Activated naive CD8-positive, alpha-beta T cell treated with anti-CD3 and anti-CD28 coated beads for 36 hours (primary cell): ENCODE results near the gene LDAH. TPM values are rescaled to one million over a fixed set of nuclear protein-coding genes. Genes with fewer than 3 reads are reported as not detected.

Experiments used
- DNase-seq: peaks from one replicate; pipeline ENCODE4 v3.0.0; 2021
- H3K27ac Mint-ChIP-seq: one replicate; pipeline ENCODE4 v1.8.0; 2022; ENCODE audit warnings: mild to moderate bottlenecking, moderate library complexity, mixed read lengths
- H3K27me3 Mint-ChIP-seq: one replicate; pipeline ENCODE4 v1.8.0; 2022; ENCODE audit warnings: mild to moderate bottlenecking, mixed read lengths
- H3K36me3 Mint-ChIP-seq: one replicate; pipeline ENCODE4 v1.8.0; 2021; ENCODE audit warnings: mild to moderate bottlenecking, mixed read lengths
- H3K4me1 Mint-ChIP-seq: one replicate; pipeline ENCODE4 v1.8.0; 2021; ENCODE audit warnings: mixed read lengths
- H3K4me3 Mint-ChIP-seq: one replicate; pipeline ENCODE4 v1.8.0; 2022; ENCODE audit warnings: mild to moderate bottlenecking, moderate library complexity, mixed read lengths
- H3K9me3 Mint-ChIP-seq: one replicate; pipeline ENCODE4 v1.8.0; 2022; ENCODE audit warnings: mixed read lengths
- total RNA-seq, 2 experiments: library from RNA; stranded (reverse); gene quantifications; one replicate each; pipeline ENCODE4 v1.2.3, GENCODE V29; 2021

Gene LDAH
- total RNA-seq, 2 experiments from 2014 or later, result 24.7 to 27.3 TPM

- H3K9me3 Mint-ChIP-seq, result peaks cover 6% of the 10 kb centered on the region
- H3K36me3 Mint-ChIP-seq, result peaks cover 64% of the 10 kb centered on the region
- no peak overlapping the region for H3K4me3 Mint-ChIP-seq
- no peak overlapping the region for H3K27ac Mint-ChIP-seq
- DNase-seq, result no peak
- H3K4me1 Mint-ChIP-seq, result peaks cover 11% of the 10 kb centered on the region
- no peaks in the 10 kb centered on the region for H3K27me3 Mint-ChIP-seq
Measured at GRCh38 chr2:20757405-20758090, 65.4 kb downstream of the LDAH start.

GRCh38 chr2:20755132-20755800 lies 67.6 kb downstream of the LDAH start:
- H3K36me3 Mint-ChIP-seq, result peaks cover 57% of the 10 kb centered on the region
- peaks cover under 1% of the 10 kb centered on the region for H3K9me3 Mint-ChIP-seq
- H3K27me3 Mint-ChIP-seq, result no peaks in the 10 kb centered on the region
- H3K4me1 Mint-ChIP-seq, result peaks cover 9% of the 10 kb centered on the region
- H3K4me3 Mint-ChIP-seq, result no peak overlapping the region
- no peak overlapping the region for H3K27ac Mint-ChIP-seq
- no peak for DNase-seq

- peaks cover 38% of the 10 kb centered on the region for H3K36me3 Mint-ChIP-seq
- no peaks in the 10 kb centered on the region for H3K9me3 Mint-ChIP-seq
- no peak overlapping the region for H3K27ac Mint-ChIP-seq
- no peaks in the 10 kb centered on the region for H3K27me3 Mint-ChIP-seq
- no peak for DNase-seq
- no peaks in the 10 kb centered on the region for H3K4me1 Mint-ChIP-seq
- H3K4me3 Mint-ChIP-seq, result no peak overlapping the region
Measured at GRCh38 chr2:20752293-20752692, 70.6 kb downstream of the LDAH start.

DNA sequence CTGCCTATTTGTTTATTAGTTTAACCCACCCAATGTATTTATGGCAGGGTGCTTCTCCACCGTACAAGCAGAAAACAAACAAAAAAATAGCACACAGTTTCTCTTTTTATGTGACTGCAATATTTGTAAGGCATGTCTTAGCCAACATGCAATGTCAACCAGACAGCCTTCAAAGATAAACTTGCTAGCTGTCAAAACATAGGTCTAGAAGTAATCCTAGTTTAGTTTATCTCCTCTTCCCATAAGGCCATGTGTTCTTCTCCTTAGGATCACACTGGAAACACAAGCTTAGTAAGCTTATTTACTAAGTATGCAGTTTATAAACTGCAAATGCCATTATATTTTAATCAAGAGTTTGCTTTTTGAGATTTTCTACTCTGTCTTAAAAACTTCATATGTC lies 75.6 kb downstream of the LDAH start:
- no peak overlapping the region for H3K4me3 Mint-ChIP-seq
- no peak overlapping the region for H3K27ac Mint-ChIP-seq
- no peaks in the 10 kb centered on the region for H3K4me1 Mint-ChIP-seq
- peaks cover 5% of the 10 kb centered on the region for H3K9me3 Mint-ChIP-seq
- no peak for DNase-seq
- peaks cover 25% of the 10 kb centered on the region for H3K36me3 Mint-ChIP-seq
- H3K27me3 Mint-ChIP-seq, result no peaks in the 10 kb centered on the region

GRCh38 chr2:20745924-20746555 lies 76.9 kb downstream of the LDAH start:
- no peaks in the 10 kb centered on the region for H3K4me1 Mint-ChIP-seq
- H3K27me3 Mint-ChIP-seq, result no peaks in the 10 kb centered on the region
- H3K36me3 Mint-ChIP-seq, result peaks cover 33% of the 10 kb centered on the region
- peaks cover 5% of the 10 kb centered on the region for H3K9me3 Mint-ChIP-seq
- H3K4me3 Mint-ChIP-seq, result no peak overlapping the region
- H3K27ac Mint-ChIP-seq, result no peak overlapping the region
- DNase-seq, result no peak

DNA sequence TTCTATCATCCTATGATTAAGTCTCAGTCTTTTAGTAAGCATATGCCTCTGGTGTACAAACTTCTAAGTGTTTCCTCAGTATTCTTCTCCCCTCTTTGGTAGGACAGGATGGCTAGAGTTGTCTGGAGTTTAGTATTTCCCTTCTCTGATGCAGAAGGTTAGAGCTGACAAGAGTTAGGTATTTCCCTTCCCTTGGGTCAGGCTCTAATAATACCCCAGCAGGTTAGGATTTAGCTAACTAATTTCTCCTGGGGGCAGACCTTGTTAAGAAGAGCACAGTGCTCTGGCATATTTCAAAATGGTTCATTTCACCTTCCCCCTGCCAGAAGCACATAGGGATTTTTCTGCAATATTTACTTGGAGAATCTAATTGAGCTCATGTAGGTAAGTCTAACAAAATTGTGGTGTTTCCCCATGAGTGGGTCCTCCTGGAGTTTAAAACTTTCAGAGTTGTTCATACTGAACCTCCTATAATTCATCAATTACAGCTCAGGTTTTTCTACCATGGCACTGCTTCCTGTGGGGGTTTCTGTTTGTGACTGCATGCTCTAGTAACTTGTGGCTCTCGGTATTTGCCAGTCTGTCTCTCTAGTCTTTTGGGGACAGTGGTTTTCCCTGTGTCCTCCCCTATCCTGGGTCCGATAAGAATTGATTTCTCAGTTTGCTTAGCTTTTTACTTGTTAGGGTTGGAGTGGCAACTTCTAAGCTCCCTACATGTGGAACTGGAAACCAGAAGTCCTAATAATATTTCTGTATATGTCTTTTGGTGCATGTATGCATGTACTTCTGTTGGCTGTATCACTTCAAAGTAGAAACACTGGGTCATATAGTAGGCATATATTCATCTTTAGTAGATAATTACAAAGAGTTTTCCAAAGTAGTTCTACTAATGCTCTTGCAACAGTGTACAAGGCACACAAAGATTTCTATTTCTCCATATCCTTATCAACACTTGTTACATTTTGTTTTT lies 78.2 kb downstream of the LDAH start:
- Mint-ChIP-seq H3K36me3 (peaks cover 38% of the 10 kb centered on the region), H3K9me3 (peaks cover 5% of the 10 kb centered on the region), H3K27me3 (no peaks in the 10 kb centered on the region), H3K27ac (no peak overlapping the region), H3K4me3 (no peak overlapping the region), H3K4me1 (no peaks in the 10 kb centered on the region)
- no peak for DNase-seq

DNA sequence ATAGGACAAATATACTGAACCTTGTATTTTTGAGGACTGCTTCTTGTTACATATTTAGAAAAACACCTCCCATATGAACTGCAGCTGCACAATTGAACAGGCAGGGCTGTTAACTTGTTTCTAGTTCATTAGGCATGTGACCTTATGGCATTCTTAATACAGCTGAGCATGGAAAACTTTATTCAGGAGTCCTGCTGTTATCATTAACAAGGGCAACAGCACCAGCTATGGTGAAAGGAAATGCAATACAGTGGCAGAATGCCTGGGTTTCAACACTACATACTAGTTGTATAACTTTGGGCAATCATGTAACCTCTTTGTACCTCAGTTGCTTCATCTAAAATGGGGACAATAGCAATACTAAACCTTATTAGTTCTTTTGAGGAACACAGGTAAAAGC lies 84.1 kb downstream of the LDAH start:
- Mint-ChIP-seq H3K4me3 (no peak overlapping the region), H3K27ac (no peak overlapping the region), H3K27me3 (no peaks in the 10 kb centered on the region), H3K36me3 (peaks cover 62% of the 10 kb centered on the region), H3K9me3 (peaks cover 2% of the 10 kb centered on the region), H3K4me1 (no peaks in the 10 kb centered on the region)
- DNase-seq, result no peak

GRCh38 chr2:20737505-20737904 lies 85.4 kb downstream of the LDAH start:
- DNase-seq, result no peak
- H3K4me3 Mint-ChIP-seq, result no peak overlapping the region
- H3K9me3 Mint-ChIP-seq, result peaks cover 1% of the 10 kb centered on the region
- H3K27me3 Mint-ChIP-seq, result no peaks in the 10 kb centered on the region
- H3K27ac Mint-ChIP-seq, result no peak overlapping the region
- H3K4me1 Mint-ChIP-seq, result no peaks in the 10 kb centered on the region
- peaks cover 57% of the 10 kb centered on the region for H3K36me3 Mint-ChIP-seq

DNA sequence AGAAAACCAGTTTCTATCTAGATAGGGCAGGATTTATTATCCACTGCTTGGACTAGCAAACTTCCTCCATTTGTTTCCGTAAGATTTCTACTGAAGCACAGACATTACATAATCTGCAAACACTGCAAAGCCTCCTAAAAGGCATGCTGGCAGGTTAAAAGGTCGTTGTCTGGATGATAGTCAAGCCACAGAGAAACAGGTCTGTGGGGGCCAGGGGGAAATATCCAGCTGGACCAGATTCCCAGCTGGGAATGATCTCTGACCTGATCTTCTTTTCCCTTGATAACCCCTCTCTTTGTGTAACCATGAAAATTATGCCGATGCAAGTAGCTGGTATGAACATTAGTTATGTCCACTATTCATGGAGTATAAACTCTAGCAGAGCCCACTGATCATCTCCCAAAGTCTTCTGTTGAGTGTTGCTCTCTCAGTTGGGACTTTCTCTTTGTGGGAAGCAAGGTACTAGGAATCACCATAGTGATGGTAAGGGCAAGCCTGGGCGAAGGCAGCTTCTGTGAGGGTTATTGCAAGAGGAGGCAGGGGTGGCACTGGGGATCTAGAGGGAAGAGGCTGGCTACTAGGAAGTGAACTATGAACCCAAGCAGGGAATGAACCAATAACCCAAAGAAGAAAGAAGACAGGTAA lies 94.7 kb downstream of the LDAH start:
- DNase-seq, result no peak
- no peaks in the 10 kb centered on the region for H3K4me1 Mint-ChIP-seq
- H3K4me3 Mint-ChIP-seq, result no peak overlapping the region
- no peaks in the 10 kb centered on the region for H3K27me3 Mint-ChIP-seq
- H3K36me3 Mint-ChIP-seq, result peaks cover 38% of the 10 kb centered on the region
- H3K9me3 Mint-ChIP-seq, result no peaks in the 10 kb centered on the region
- H3K27ac Mint-ChIP-seq, result no peak overlapping the region

GRCh38 chr2:20726913-20727312 lies 96.0 kb downstream of the LDAH start:
- no peak overlapping the region for H3K27ac Mint-ChIP-seq
- H3K9me3 Mint-ChIP-seq, result peaks cover 5% of the 10 kb centered on the region
- peaks cover 42% of the 10 kb centered on the region for H3K36me3 Mint-ChIP-seq
- H3K4me1 Mint-ChIP-seq, result no peaks in the 10 kb centered on the region
- no peak overlapping the region for H3K4me3 Mint-ChIP-seq
- no peaks in the 10 kb centered on the region for H3K27me3 Mint-ChIP-seq
- DNase-seq, result no peak

GRCh38 chr2:20725782-20726181 lies 97.1 kb downstream of the LDAH start:
- H3K27ac Mint-ChIP-seq, result no peak overlapping the region
- no peaks in the 10 kb centered on the region for H3K27me3 Mint-ChIP-seq
- H3K4me3 Mint-ChIP-seq, result no peak overlapping the region
- no peak for DNase-seq
- peaks cover 14% of the 10 kb centered on the region for H3K9me3 Mint-ChIP-seq
- no peaks in the 10 kb centered on the region for H3K4me1 Mint-ChIP-seq
- peaks cover 54% of the 10 kb centered on the region for H3K36me3 Mint-ChIP-seq

DNA sequence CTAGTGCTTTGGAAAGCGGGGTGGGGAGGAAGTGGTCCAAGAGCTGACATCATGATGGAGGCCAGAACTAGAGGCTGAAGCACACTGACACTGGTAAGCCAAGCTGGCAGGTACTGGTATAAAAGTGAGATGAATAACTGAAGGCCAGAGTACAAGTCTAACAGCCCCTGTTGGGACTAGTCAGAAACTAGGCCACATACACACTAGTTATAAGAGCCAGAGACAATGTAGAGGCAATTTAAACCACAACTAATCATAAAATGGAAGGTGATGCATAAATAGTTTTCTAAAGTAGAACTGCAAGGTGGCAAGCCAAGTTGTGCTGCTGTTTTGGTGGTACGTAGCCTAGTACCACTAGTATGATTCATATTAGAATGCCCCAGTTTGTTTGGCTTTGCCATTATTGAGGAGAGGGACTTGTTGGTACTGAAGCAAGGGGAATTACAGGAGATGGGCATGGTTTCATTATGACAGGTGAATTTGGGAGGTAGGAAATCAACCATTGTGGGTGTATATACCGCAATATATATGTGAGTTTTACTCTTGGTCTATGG lies 98.3 kb downstream of the LDAH start:
- Mint-ChIP-seq H3K36me3 (peaks cover 62% of the 10 kb centered on the region), H3K27me3 (no peaks in the 10 kb centered on the region), H3K4me3 (no peak overlapping the region), H3K9me3 (peaks cover 21% of the 10 kb centered on the region), H3K27ac (no peak overlapping the region), H3K4me1 (no peaks in the 10 kb centered on the region)
- DNase-seq, result no peak

- no peak overlapping the region for H3K27ac Mint-ChIP-seq
- no peak for DNase-seq
- peaks cover 67% of the 10 kb centered on the region for H3K36me3 Mint-ChIP-seq
- peaks cover 28% of the 10 kb centered on the region for H3K9me3 Mint-ChIP-seq
- H3K4me1 Mint-ChIP-seq, result no peaks in the 10 kb centered on the region
- no peaks in the 10 kb centered on the region for H3K27me3 Mint-ChIP-seq
- no peak overlapping the region for H3K4me3 Mint-ChIP-seq
Measured at GRCh38 chr2:20723543-20723942, 99.4 kb downstream of the LDAH start.

DNA sequence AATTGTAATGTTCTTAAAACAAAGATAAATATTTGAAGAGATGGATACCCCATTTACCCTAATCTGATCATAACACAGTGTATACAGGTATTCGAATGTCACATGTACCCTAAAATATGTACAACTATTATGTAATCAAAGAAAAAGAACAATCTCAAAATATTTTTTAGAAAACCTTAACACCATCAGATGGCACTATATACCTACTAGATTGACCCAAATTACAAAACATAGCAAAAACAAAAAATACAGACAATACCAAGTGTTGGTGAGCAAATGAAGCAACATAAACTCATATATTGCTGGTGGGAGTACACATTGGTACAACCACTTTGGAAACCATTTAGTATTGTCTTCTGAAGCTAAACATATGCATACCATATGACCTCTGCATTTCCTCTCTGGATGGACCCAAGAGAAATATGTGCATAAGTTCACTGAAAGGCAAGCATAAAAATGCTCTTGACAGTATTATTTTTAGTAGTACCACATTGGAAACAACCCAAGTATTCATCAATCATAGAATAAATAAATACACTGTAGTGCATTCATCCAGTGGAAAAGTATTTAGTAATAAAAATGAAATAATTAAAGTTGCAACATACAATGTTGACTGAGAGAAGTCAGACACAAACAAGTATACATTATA lies 100.2 kb downstream of the LDAH start:
- no peaks in the 10 kb centered on the region for H3K4me1 Mint-ChIP-seq
- peaks cover 71% of the 10 kb centered on the region for H3K36me3 Mint-ChIP-seq
- H3K27ac Mint-ChIP-seq, result no peak overlapping the region
- peaks cover 35% of the 10 kb centered on the region for H3K9me3 Mint-ChIP-seq
- H3K27me3 Mint-ChIP-seq, result no peaks in the 10 kb centered on the region
- H3K4me3 Mint-ChIP-seq, result no peak overlapping the region
- no peak for DNase-seq
